DMS 273 (cell line): ENCODE results near the gene CDK14.
"Not testable (repeated sequence)": the region's sequence is repeated elsewhere in the genome, so short reads cannot be mapped to it uniquely, and the experiment has no call there.

Experiments used
- DNase-seq: peaks from one replicate; lab custom pipeline; 2025; ENCODE audit not compliant: unreplicated experiment; lab: John Stamatoyannopoulos, UW

The CDK14 gene

GRCh38 chr7:90713628-90714027 is 117.5 kb downstream of the CDK14 start:
- no peak for DNase-seq

DNA sequence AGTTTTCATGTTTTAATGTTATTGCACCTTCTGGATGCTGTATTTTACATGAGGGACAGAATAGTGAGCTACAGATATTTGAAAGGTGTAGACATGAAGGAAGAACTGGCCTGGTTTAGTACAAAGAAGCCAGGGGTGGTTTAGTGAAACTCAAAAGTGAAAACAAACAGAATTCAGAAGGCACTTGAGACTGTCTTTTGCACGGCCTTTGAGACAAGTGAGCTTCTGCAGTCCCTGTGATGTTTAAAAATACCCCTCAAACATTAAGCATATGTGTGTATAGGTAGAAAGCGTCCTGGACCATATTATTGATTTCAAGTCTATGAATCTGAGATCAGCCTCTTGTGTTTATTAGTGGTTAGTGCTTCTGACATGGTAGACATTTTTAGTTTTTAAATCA is 118.9 kb downstream of the CDK14 start:
- DNase-seq: no peak

- no peak for DNase-seq
Measured at GRCh38 chr7:90717296-90718060, 121.4 kb downstream of the CDK14 start.

DNA sequence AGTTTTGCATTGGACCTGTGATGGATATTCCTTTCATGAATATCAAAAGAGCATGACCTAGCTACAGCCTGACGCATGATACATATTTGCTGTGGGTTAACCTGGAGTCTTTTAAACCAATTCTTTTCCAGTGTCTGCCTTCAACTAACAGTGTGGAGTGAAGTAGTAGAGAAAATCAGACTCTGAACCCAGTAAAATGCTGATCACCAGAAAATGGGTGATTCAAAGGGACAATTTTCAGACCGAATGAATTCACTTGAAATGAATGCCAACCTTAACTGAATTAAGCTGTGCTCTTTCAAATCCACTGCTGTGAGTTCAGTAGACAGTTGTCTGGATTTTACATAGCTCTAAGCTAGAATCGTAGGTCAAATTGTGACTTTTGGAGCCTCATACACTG is 123.0 kb downstream of the CDK14 start:
- DNase-seq: no peak

DNA sequence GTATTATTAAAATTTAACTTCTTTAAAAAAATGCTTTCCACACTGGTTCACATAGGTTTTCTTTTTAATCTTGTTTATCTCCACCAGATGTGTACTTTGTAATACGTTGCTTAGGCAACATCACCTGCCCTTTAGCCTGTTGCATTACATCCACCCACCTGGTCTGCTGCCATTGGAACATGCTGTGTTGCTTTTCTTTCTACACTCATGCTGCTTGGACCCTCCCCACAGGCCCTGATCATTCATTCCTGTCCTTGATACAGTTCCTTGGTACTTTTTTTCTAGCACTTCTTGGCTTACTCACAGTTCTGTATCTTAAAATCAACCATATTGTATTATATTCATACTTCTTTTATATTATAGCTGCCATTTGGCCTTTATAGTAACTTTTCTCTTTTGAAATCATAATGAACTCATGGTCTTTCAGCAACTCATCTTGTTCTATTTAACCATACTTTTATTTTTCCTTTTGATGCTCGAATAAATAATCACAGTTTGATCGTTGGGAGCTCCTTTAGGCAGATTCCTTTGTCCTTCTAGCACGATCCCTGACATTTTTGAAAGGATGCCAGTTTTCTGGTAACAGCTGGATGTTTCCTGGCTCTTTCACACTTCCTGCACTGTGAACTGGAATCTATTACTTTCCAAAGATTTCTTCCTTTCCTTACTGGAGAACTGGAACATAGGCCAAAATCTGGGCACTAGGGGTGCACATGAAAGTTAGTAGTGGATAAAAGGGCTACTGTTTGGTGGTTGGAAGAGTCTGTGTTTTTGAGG is 125.1 kb downstream of the CDK14 start:
- peak; percentile 46 for DNase-seq

- DNase-seq: no peak
Measured at GRCh38 chr7:90721869-90722431, 125.8 kb downstream of the CDK14 start.

DNA sequence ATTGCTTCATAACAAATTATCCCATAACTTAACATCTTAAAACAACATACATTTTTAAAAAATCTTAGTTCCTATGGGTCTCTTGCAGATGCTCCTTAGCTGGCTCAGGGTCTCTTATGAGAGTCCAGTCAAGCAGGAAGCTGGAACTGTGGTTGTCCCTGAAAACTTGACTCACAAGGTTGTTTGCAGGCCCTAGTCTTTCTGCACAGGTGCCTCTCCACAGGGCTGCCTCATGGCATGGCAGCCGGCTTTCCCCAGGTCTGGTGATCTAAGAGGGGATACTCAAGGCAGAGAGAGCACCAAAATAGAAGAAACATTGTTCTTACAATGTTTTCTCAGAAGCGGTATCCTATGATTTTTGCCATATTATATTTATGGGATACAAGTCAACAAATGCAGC is 127.1 kb downstream of the CDK14 start:
- no peak for DNase-seq

DNA sequence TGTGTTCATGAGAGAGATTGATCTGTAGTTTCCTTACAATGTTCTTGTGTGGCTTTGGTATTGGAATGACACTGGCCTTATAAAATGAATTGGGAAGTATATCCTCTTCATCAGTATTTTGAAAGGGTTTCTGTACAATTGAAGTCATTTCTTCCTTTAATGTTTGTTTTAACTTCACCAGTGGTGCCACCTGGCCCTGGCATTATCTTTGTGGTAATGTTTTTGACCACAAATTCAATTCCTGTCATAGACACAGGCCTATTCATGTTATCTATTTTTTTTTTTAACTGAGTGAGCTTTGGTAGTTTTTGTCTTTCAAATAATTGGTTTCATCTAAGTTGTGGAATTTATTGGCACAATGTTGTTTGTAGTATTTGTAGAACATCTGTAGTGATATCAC is 127.7 kb downstream of the CDK14 start:
- DNase-seq: no peak

GRCh38 chr7:90726120-90726519 is 130.0 kb downstream of the CDK14 start:
- no peak for DNase-seq

- DNase-seq: peak; percentile 52
Measured at GRCh38 chr7:90726623-90727022, 130.5 kb downstream of the CDK14 start.

GRCh38 chr7:90727412-90727811 is 131.3 kb downstream of the CDK14 start:
- no peak for DNase-seq

DNA sequence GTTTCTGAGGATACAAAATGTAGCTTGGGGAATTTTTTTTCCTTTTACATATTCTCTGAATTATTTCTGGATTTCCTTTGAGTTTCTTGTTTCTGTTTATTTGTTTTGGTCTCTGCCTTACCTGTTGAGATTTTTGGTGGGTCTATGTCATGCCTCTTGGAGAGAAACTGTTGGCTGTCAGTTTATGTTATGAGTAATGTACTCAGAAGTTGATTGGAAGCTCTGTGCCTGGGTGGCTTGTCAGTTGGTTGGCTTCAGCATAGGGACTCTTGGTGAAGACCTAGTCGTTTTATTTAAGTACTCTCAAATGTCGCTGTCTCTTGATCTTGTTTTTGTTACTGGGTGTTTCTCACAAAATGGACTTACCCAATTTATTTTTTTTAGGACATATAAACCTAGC is 132.4 kb downstream of the CDK14 start:
- no peak for DNase-seq

GRCh38 chr7:90735611-90736280 is 139.6 kb downstream of the CDK14 start:
- not testable (repeated sequence) for DNase-seq

DNA sequence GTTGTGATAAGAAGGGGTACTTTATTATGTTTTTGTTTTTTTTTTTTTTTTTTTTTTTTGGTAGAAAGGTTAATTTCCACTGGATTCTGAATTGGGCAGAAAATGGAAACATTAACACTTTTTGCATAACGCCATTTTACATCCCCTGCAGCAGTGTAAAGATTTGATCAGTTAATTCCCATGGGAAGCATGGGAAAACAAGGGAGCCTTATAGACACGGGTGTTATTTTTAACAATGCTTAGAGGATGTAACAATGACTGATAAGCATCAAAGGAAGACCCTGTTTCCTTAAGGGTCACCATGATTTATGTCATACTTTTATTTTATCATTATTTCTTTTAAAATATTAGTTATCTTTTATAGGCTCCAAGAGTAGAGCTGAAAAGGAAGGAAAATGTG is 140.2 kb downstream of the CDK14 start:
- DNase-seq: no peak

GRCh38 chr7:90736968-90737939 is 141.1 kb downstream of the CDK14 start:
- DNase-seq: no peak

- no peak for DNase-seq
Measured at GRCh38 chr7:90738249-90738648, 142.1 kb downstream of the CDK14 start.

GRCh38 chr7:90739716-90740115 is 143.6 kb downstream of the CDK14 start:
- DNase-seq: no peak

DNA sequence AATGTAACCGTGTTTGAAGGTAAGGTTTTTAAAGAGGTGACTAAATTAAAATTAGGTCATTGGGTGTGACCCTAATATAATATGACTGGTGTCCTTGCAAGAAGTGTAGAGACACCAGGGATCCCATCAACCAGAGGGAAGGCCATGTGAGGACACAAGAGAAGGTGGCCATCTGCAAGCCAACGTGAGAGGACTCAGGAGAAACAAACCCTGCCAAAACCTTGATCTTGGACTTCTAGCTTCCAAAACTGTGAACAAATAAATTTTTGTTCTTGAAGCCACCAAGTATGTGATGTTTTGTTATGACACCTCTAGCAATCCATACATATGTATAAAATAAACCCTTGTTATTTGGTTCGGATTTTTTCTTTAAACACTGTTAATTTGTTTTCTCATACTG is 144.3 kb downstream of the CDK14 start:
- DNase-seq: no peak

DNA sequence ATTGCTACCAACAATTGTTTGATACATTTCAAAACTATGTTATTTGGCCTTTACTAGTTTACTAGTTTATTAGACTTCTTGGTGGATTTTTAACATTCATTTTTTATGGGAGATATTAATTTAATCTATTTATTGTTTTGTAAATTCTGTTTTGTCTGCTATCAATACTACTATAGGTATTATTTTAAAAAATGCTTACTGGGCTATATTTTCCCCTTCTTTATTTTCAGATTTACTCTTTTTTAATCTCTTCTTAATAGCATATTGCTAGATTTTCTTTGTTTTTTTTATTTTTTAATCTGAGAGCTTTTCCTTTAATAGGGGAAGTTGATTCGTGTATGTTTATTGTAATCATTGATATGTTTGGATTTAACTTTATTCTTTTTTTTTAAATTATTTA is 147.5 kb downstream of the CDK14 start:
- no peak for DNase-seq

DNA sequence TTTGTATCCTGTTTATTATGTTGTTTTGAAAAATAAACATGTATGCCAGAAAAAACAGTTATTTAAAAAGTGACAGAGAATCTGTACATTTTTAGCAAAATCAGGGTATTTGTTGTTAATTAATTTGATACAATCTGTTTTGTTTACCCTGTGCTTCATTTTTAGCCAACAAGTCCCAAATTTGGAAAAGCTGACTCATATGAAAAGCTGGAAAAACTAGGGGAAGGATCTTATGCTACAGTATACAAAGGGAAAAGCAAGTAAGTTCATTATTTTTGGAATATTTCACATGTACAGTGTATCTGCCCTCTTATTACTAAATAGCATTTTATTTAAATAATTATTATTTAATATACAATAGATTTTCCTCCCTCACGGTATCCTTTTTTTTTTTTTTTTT is 151.4 kb downstream of the CDK14 start:
- DNase-seq: no peak
